ENCODE data around the gene RELCH.

The RELCH gene

DNA sequence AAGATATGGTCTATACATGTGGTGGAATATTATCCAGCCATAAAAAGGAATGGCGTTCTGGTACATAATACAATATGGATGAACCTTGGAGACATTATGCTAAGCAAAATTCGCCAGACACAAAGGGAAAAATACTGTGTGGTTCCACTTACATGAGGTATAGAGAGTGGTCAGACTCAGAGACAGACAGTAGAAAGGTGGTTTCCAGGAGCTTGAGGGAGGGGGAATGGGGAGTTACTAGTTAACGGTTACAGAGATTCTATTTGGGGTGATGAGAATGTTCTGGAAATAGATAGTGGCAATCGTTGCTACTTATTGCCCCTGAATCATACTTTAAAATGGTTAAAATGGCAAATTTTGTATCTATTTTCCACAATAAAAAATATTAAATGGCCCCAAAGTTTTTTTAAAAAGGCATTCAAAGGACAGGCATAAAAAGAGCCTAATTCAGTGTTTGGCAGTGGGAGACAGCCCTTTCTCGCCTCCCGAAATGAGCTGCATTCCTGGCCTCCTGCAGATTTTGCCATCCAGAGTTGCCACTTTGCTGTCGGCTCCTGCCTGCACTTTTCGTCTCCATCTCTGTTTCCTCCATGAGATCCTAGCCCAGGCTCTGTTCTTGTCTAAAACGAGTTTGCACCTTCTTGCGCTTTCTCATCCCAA lies 151.5 kb downstream of the RELCH start:
- DNase-seq (ENCODE audit: low read depth, low spot score) = no peak

DNA sequence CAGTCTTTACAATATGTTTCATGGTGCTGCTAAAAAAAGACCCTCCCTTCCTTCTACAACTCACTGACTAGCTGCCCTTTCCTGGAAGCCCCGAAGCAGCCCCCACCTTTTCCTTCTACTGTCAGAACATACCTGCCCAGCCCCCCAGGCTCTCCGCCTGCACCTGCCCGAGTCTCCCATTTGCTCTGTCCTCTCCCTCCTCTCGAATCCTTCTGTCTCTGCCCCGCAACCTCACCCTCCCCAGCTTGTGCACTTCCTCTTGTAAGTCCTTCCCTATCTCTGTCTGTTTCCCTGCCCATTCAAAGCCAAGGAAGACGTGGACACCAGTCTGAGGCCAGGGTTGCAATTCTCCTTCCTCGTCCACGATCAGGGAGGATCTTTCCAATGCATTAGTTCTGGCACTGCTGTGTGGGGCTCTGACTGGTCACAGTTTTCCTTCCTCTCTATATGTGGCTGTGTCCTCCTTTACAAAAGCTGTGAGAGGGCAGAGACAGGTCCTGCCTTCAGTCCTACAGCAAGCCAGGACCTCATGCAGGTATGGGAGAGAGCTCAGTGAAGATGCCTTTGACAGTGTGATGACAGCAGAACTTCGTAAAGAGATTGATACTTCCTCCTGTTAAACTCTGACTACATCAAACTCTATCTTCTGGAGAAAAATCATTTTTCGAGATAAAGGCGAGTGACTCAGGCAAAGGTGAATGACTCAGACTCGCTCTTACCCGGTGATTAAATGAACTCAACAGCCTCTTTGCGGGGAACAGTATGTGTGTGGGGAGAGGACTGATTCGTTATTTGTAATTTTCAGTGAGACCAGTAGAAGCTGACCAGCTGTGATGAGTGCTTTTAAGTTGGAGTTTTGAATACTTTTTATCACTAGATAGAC lies 152.3 kb downstream of the RELCH start:
- no peak for DNase-seq (ENCODE audit: low read depth, low spot score)

DNA sequence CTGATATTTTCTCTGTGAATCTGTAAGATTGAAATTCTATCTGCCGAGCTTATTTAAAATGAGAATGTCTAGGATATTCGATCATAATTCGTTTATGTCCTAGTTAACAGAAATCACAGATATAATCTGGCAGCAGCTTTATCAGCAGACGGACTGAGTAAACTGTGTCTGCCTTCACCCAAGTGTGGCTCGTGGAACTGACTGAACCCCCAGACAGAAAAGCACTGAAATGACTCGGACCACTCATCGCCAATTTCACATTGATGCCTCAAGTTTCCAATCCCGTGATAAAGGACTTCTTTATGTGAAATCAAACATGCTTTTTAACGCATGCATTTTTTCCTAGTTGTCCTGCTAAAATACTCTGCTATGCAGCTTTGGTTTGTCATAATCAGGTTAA lies 153.9 kb downstream of the RELCH start:
- no peak for DNase-seq (ENCODE audit: low read depth, low spot score)

DNA sequence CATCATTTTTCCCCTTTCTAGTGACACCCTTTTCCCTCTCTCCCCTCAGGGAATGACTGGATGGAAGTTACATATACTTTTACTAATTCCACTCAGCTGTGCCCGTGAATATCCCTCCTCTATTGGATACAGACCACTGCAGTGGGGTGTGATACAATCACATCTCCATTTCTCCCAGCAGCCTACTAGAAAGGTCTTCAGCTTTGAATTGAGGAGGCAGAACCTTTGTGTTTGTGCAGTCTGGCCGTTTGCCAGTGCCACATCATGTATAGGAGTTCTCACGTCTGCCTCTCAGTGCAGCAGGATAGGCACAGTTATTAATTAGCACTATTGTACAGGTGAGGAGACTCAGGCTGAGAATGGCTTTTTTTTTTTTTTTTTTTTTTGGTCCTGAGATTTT lies 154.4 kb downstream of the RELCH start:
- no peak for DNase-seq (ENCODE audit: low read depth, low spot score)

DNA sequence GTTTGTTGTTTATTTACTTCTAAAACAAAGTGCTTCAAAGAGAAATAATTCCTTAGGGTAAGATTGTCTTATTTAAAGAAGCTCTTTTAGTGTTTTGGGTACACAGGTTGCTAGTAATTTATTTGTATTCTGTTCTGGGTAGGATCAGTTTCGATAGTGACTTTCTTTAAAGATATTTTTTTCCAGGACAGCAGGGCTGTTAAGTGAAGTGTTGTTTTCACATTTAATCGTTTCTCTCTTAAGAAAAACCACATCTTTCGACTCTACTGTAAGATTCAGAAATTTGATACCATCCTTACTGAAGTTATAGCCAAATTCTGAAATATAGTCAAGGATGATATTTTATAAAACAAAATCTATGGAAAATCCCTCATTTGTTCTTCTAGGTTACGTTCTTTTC lies 155.8 kb downstream of the RELCH start:
- DNase-seq (ENCODE audit: low read depth, low spot score) = no peak

DNA sequence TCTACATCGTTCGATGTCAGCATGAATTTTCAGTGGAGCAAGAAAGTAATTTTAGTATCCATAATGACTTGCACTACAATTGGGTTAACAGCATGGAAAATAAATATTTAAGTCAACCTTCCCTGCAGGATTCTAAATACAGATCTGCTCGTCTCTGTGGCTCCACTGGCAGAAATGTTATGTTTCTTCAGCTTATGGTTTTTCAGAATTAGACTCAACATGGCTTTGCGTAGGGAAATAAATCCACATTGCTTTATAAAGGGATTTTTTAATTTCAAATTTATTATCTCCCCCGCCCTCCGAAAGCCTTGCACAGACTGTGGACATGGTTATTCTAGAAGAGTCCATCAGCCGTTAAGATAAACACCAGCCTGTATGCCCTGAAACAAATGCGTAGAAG lies 156.3 kb downstream of the RELCH start:
- DNase-seq (ENCODE audit: low read depth, low spot score) = no peak

DNA sequence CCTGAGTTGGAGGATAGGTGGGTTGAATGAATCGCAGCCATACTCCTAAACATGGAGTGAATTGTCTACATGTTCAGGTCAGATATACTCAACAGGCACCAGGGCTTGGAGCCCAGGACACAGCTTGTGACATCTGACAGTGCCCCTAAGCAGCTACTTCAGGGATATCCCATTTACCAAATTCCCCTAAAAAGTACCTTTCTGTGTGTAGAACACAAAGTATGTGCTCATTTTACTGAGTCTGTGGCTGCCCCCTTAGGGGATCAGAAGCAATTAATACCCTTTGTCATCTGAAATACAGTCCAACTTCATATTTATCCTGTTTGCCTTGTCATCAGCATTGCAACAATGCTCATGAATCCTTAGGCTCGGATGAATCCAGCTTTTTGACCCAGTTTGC lies 158.9 kb downstream of the RELCH start:
- no peak for DNase-seq (ENCODE audit: low read depth, low spot score)

DNA sequence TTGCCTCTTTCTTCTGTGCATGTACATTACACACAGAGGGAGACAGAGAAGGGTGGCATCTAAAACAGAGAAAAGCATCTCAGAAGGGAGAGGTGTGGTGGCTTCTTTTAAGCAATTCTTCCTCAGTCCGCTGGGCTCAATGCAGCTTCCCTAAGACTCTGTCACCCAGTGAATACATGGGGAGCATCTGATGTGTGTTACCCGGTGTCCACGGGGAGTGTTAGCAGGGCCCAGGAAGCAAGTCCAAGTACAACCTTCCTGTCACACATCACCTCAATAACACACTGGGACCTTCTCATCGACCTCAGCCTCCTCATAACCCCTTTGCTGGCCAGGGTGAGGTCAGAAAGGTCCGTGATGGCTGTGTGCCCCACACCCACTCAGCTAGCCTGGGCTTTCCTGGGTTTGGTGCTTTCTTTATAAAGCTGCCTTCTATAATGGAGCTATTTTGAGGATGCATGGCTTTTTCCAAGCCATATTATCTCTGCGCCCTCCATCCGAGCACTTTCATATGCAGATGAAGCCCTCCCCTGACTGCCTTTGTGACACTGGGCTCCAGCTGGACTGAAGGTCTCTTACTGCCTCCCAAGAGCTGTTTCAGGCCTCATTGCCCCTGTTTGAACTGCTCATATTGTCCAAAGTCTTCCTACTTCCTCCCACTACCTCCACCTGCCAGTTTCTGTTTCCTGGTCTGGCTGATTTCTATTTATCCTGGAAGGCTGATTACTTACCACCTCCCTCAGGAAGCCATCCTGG lies 159.5 kb downstream of the RELCH start:
- no peak for DNase-seq (ENCODE audit: low read depth, low spot score)

DNA sequence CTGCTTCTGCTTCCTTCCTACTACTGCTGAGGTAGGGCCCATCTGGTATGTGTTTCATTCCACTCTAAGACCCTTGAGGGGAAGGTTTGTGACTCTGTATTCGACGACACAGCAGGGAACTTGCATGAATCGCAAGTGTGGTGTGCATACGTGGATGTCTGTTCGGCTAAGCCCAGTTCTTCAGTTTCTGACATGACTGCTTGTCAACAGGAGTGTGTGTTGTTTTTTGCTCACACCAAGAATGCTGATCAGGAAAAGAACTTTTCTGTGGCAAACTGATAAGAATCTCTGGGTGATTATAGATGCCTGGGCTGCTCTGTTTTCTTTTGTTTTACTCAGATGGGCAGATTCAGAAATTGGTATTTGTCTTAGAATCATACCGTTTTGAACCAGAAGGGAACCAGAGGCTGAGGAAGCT lies 160.0 kb downstream of the RELCH start:
- DNase-seq (ENCODE audit: low read depth, low spot score) = no peak

DNA sequence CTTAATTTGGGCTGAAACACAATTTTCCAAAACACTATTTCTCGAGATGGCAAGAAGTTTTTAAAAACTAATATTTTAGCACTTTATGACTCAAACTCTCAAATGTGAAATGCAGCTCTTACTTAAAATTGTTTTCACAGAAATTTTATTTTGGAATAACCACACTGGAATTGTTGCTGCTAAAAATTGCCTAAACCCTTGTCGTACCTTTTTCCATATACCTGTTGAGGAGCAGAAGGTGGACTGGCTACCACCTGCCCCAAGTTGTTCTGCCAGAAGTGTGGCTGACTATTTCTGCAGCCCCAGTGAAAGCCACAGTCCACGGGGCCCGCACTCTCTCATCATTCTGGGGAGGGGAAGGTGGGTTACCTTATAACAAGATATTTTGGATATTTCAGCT lies 161.4 kb downstream of the RELCH start:
- no peak for DNase-seq (ENCODE audit: low read depth, low spot score)

DNA sequence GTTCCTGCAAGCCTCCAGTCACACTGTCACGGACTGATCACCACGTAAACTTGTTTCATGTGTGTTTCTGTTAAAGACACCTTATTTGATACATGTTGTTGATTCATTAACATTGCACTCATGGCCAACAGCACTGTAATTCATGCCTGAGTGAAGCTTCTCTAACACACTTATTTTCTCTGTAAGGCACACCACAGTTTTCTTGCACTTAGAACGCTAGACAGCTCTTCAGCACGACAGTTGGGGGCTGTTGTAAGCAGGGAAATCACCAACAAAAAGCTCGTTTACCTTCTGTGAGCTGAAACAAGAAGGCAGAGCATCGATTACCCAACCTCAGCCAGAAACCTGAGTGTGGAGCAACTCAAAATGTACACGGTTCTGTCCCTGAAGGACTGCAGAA lies 166.1 kb downstream of the RELCH start:
- no peak for DNase-seq (ENCODE audit: low read depth, low spot score)

DNA sequence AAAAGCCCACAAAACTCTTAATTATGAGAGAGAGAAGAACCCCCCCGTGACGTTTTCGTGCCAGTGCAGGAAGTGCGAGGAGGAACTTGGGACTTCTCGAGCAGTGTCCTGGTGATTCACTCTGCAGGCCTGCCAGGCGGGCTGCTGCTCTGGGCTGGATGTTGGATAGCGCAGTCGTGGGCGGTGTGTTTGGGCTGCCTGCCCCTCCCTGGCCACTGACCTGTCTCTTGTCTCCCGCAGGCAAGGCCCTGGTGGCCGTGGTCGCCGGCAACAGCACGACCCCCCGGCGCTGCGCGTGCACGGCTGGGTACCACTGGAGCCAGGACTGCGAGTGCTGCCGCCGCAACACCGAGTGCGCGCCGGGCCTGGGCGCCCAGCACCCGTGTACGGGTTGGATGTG lies 167.1 kb downstream of the RELCH start:
- no peak for DNase-seq (ENCODE audit: low read depth, low spot score)

DNA sequence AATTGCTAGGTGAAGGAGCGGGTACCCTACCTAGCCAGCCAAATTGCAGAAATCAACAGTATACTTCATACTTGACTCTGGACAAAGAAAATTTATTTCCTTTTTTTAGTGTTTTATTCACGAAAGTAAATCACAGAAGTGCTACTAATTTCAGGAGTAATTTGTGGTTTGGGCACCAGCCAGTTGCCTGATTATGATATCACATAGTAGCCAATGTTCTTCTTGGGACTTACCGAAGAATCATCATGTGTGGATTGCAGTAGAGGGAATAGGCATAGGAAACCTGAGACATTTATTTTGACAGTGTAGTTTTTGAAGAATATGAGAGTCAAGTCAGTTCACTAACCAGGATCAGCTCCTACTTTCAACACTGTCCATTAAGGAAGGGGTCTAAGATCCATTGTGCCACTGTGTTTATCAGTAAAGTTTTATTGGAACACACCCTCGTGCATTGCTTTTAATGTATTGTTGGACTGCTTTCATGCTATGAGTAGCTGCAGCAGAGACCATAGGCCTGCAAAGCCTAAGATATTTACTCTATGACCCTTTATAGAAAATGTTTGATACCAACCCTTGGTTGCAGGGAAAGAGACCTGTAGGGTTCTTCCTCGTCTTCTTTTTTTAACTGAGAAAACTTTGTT lies 170.1 kb downstream of the RELCH start:
- no peak for DNase-seq (ENCODE audit: low read depth, low spot score)

Data from activated naive CD8-positive, alpha-beta T cell treated with anti-CD3 and anti-CD28 coated beads, Interleukin-2, amount 50 U/mL, for 16 hours (primary cell).